Measurements from ENCODE around the gene DZIP1L. TPM values are rescaled to one million over a fixed set of nuclear protein-coding genes. Genes with fewer than 3 reads are reported as not detected.

The DZIP1L gene
- total RNA-seq, 2 experiments from 2014 or later: not detected

- peaks cover 37% of the 10 kb centered on the region for H3K27me3 Mint-ChIP-seq
- Histone ChIP-seq H3K4me3 (ENCODE audit: low read length) (no peak overlapping the region), H3K4me1 (ENCODE audit: insufficient read depth, low read length) (no peaks in the 10 kb centered on the region), H3K27me3 (ENCODE audit: control insufficient read depth in 1 of 2, insufficient read depth in 2 of 2, low read length in 2 of 2) (peaks cover 3 to 8% of the 10 kb centered on the region in 2 experiments), H3K27ac (ENCODE audit: low read depth in 1 of 2, low read length in 2 of 2) (no peak overlapping the region), H3K36me3 (ENCODE audit: insufficient read depth, low read length) (no peaks in the 10 kb centered on the region), H3K9me3 (ENCODE audit: control insufficient read depth in 1 of 2, insufficient read depth in 1 of 2, low read length in 2 of 2) (no peaks in the 10 kb centered on the region)
- ChIA-PET POLR2A (no interaction called here), CTCF (no interaction called here)
- DNase-seq (no peak), ATAC-seq (ENCODE audit: poor library complexity) (no peak)
- no peaks in the 10 kb centered on the region for H3K36me3 Mint-ChIP-seq (ENCODE audit: low read depth)
- intact Hi-C loops (cut with DNase I, micrococcal nuclease): no loop called here
- H3K9me3 Mint-ChIP-seq: no peaks in the 10 kb centered on the region
- no peaks in the 10 kb centered on the region for H3K4me1 Mint-ChIP-seq (ENCODE audit: low read depth)
- H3K27ac Mint-ChIP-seq: no peak overlapping the region
- TF ChIP-seq CTCF (IDR thresholded peaks at IDR 0.05): no peak
- H3K4me3 Mint-ChIP-seq: no peak overlapping the region
Observed at GRCh38 chr3:138036572-138036971, 78.8 kb downstream of the DZIP1L start.

- H3K27ac ChIP-seq (ENCODE audit: low read depth in 1 of 2, low read length in 2 of 2): no peak overlapping the region
- Mint-ChIP-seq H3K4me1 (ENCODE audit: low read depth) (no peaks in the 10 kb centered on the region), H3K36me3 (ENCODE audit: low read depth) (no peaks in the 10 kb centered on the region), H3K4me3 (no peak overlapping the region), H3K27ac (no peak overlapping the region), H3K9me3 (no peaks in the 10 kb centered on the region), H3K27me3 (peaks cover 35% of the 10 kb centered on the region)
- ChIA-PET CTCF (no interaction called here), POLR2A (no interaction called here)
- H3K9me3 ChIP-seq (ENCODE audit: control insufficient read depth in 1 of 2, insufficient read depth in 1 of 2, low read length in 2 of 2): no peaks in the 10 kb centered on the region
- no peaks in the 10 kb centered on the region for H3K36me3 ChIP-seq (ENCODE audit: insufficient read depth, low read length)
- no peak overlapping the region for H3K4me3 ChIP-seq (ENCODE audit: low read length)
- no peaks in the 10 kb centered on the region for H3K4me1 ChIP-seq (ENCODE audit: insufficient read depth, low read length)
- TF ChIP-seq CTCF (IDR thresholded peaks at IDR 0.05): no peak
- ATAC-seq (ENCODE audit: poor library complexity) (no peak), DNase-seq (no peak)
- intact Hi-C loops (cut with DNase I, micrococcal nuclease): no loop called here
- H3K27me3 ChIP-seq (ENCODE audit: control insufficient read depth in 1 of 2, insufficient read depth in 2 of 2, low read length in 2 of 2): peaks cover 3 to 8% of the 10 kb centered on the region in 2 experiments
Observed at GRCh38 chr3:138034918-138035317, 80.5 kb downstream of the DZIP1L start.

- DNase-seq (no peak), ATAC-seq (ENCODE audit: poor library complexity) (no peak)
- intact Hi-C loops (cut with DNase I, micrococcal nuclease): no loop called here
- CTCF ChIA-PET: no interaction called here
- no peaks in the 10 kb centered on the region for H3K36me3 ChIP-seq (ENCODE audit: insufficient read depth, low read length)
- Mint-ChIP-seq H3K27ac (no peak overlapping the region), H3K36me3 (ENCODE audit: low read depth) (no peaks in the 10 kb centered on the region), H3K9me3 (no peaks in the 10 kb centered on the region), H3K4me3 (no peak overlapping the region), H3K4me1 (ENCODE audit: low read depth) (no peaks in the 10 kb centered on the region), H3K27me3 (peaks cover 28% of the 10 kb centered on the region)
- POLR2A ChIA-PET: no interaction called here
- no peak for TF ChIP-seq CTCF (IDR thresholded peaks at IDR 0.05)
- H3K9me3 ChIP-seq (ENCODE audit: control insufficient read depth in 1 of 2, insufficient read depth in 1 of 2, low read length in 2 of 2): no peaks in the 10 kb centered on the region
- peaks cover 3 to 8% of the 10 kb centered on the region in 2 experiments for H3K27me3 ChIP-seq (ENCODE audit: control insufficient read depth in 1 of 2, insufficient read depth in 2 of 2, low read length in 2 of 2)
- H3K27ac ChIP-seq (ENCODE audit: low read depth in 1 of 2, low read length in 2 of 2): no peak overlapping the region
- no peak overlapping the region for H3K4me3 ChIP-seq (ENCODE audit: low read length)
- H3K4me1 ChIP-seq (ENCODE audit: insufficient read depth, low read length): no peaks in the 10 kb centered on the region
Observed at GRCh38 chr3:138033202-138033691, 82.2 kb downstream of the DZIP1L start.

Data from CD4-positive, alpha-beta T cell (primary cell).